Measurements from ENCODE around the gene STARD8.
A peak's percentile ranks its signal among the peaks of the same experiment; 100 is the strongest.
"Not testable (repeated sequence)": the region's sequence is repeated elsewhere in the genome, so short reads cannot be mapped to it uniquely, and the experiment has no call there.

The STARD8 gene

GRCh38 chrX:68719181-68719903 lies 71.9 kb downstream of the STARD8 start:
- DNase-seq (ENCODE audit: low read depth), result no peak

GRCh38 chrX:68719904-68720614 lies 72.6 kb downstream of the STARD8 start:
- no peak for DNase-seq (ENCODE audit: low read depth)

- DNase-seq (ENCODE audit: low read depth), result no peak
Observed at GRCh38 chrX:68720851-68721250, 73.4 kb downstream of the STARD8 start.

GRCh38 chrX:68721546-68721945 lies 74.1 kb downstream of the STARD8 start:
- no peak for DNase-seq (ENCODE audit: low read depth)

- no peak for DNase-seq (ENCODE audit: low read depth)
Observed at GRCh38 chrX:68721991-68722860, 74.8 kb downstream of the STARD8 start.

GRCh38 chrX:68723491-68724155 lies 76.2 kb downstream of the STARD8 start:
- DNase-seq (ENCODE audit: low read depth), result no peak

- DNase-seq (ENCODE audit: low read depth), result no peak
Observed at GRCh38 chrX:68724531-68725020, 77.1 kb downstream of the STARD8 start.

- no peak for DNase-seq (ENCODE audit: low read depth)
Observed at GRCh38 chrX:68725756-68726365, 78.4 kb downstream of the STARD8 start.

GRCh38 chrX:68726366-68726765 lies 78.9 kb downstream of the STARD8 start:
- DNase-seq (ENCODE audit: low read depth), result no peak

GRCh38 chrX:68727696-68728095 lies 80.2 kb downstream of the STARD8 start:
- no peak for DNase-seq (ENCODE audit: low read depth)

GRCh38 chrX:68728186-68728585 lies 80.7 kb downstream of the STARD8 start:
- no peak for DNase-seq (ENCODE audit: low read depth)

- DNase-seq (ENCODE audit: low read depth), result no peak
Observed at GRCh38 chrX:68731254-68731653, 83.8 kb downstream of the STARD8 start.

- DNase-seq (ENCODE audit: low read depth), result peak; percentile 43
Observed at GRCh38 chrX:68732906-68733493, 85.5 kb downstream of the STARD8 start.

- no peak for DNase-seq (ENCODE audit: low read depth)
Observed at GRCh38 chrX:68735266-68735665, 87.8 kb downstream of the STARD8 start.

GRCh38 chrX:68741864-68742263 lies 94.4 kb downstream of the STARD8 start:
- DNase-seq (ENCODE audit: low read depth), result not testable (repeated sequence)

- no peak for DNase-seq (ENCODE audit: low read depth)
Observed at GRCh38 chrX:68743754-68744153, 96.3 kb downstream of the STARD8 start.

- no peak for DNase-seq (ENCODE audit: low read depth)
Observed at GRCh38 chrX:68746988-68747387, 99.5 kb downstream of the STARD8 start.

GRCh38 chrX:68748030-68748429 lies 100.6 kb downstream of the STARD8 start:
- DNase-seq (ENCODE audit: low read depth), result no peak

GRCh38 chrX:68749426-68749825 lies 102.0 kb downstream of the STARD8 start:
- DNase-seq (ENCODE audit: low read depth), result no peak

- DNase-seq (ENCODE audit: low read depth), result no peak
Observed at GRCh38 chrX:68750316-68750715, 102.8 kb downstream of the STARD8 start.

GRCh38 chrX:68751372-68751771 lies 103.9 kb downstream of the STARD8 start:
- no peak for DNase-seq (ENCODE audit: low read depth)
